NCI-H1105 (cell line): ENCODE data around the gene PRAME.
"Not testable (repeated sequence)": the region's sequence is repeated elsewhere in the genome, so short reads cannot be mapped to it uniquely, and the experiment has no call there.

Source experiments
- DNase-seq: peaks from one replicate; lab custom pipeline; 2025; lab: John Stamatoyannopoulos, UW

PRAME gene

GRCh38 chr22:22520667-22521602 is 38.1 kb downstream of the PRAME start:
- DNase-seq = no peak

GRCh38 chr22:22520020-22520656 is 38.9 kb downstream of the PRAME start, which contains the start of gene ZNF280A:
TSS of gene ZNF280A (minus strand) at chr22:22520270. CDS start at chr22:22515630, 4,640 bp downstream.
- DNase-seq = no peak

GRCh38 chr22:22519591-22519990 is 39.5 kb downstream of the PRAME start:
- DNase-seq = no peak

GRCh38 chr22:22516992-22517391 is 42.1 kb downstream of the PRAME start:
- no peak for DNase-seq

GRCh38 chr22:22515890-22516289 is 43.2 kb downstream of the PRAME start:
- no peak for DNase-seq

GRCh38 chr22:22514431-22514830 is 44.6 kb downstream of the PRAME start:
- DNase-seq = not testable (repeated sequence)

- no peak for DNase-seq
These were observed 45.4 kb downstream of the PRAME start for GRCh38 chr22:22513619-22514018.

GRCh38 chr22:22512951-22513350 is 46.1 kb downstream of the PRAME start:
- no peak for DNase-seq

GRCh38 chr22:22510833-22511232 is 48.2 kb downstream of the PRAME start:
- not testable (repeated sequence) for DNase-seq

GRCh38 chr22:22509912-22510311 is 49.2 kb downstream of the PRAME start:
- not testable (repeated sequence) for DNase-seq

GRCh38 chr22:22508274-22509176 is 50.5 kb downstream of the PRAME start, which contains the start of gene ZNF280B:
TSS of gene ZNF280B (minus strand) at chr22:22508742. CDS start at chr22:22489398, 19,344 bp downstream.
- peak; percentile 80 for DNase-seq

- no peak for DNase-seq
These were observed 51.3 kb downstream of the PRAME start for GRCh38 chr22:22507743-22508273.

GRCh38 chr22:22506736-22507135 is 52.3 kb downstream of the PRAME start:
- DNase-seq = no peak

GRCh38 chr22:22498267-22498666 is 60.8 kb downstream of the PRAME start:
- no peak for DNase-seq
